ENCODE data around the gene PADI1. TPM values are rescaled to one million over a fixed set of nuclear protein-coding genes. Genes with fewer than 3 reads are reported as not detected.

Gene PADI1
- total RNA-seq, 1 experiment from 2014 or later: not detected

DNA sequence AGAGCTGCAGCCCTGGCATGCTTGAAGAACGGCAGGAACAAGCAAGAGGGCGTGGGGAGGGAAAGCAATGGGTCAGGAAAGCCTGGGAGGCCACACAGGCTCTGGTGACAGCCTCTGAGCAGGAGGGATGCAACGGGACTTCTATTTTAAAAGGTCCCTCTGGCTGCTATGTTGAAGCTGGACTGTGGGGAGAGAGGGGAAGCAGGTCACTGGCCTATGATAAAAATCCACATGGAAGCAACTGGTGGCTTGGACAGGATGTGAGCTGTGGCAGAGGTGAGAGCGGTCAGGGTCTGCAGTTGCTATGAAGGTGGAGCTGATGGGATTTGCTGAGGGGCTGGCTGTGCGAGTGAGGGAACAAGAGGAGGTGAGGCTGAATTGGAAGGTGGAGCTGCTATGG is 11.2 kb downstream of the PADI1 start:
- no peak for DNase-seq
- intact Hi-C loops (cut with micrococcal nuclease; ENCODE audit: unreplicated experiment): no loop called here
- Mint-ChIP-seq H3K9me3 (ENCODE audit: unreplicated experiment) (no peaks in the 10 kb centered on the region), H3K27me3 (ENCODE audit: insufficient read depth, unreplicated experiment) (peaks cover 5% of the 10 kb centered on the region), H3K4me1 (ENCODE audit: low read depth, unreplicated experiment) (no peaks in the 10 kb centered on the region), H3K4me3 (ENCODE audit: unreplicated experiment) (no peak overlapping the region), H3K36me3 (ENCODE audit: insufficient read depth, unreplicated experiment) (no peaks in the 10 kb centered on the region), H3K27ac (ENCODE audit: unreplicated experiment) (no peak overlapping the region)
- Histone ChIP-seq H3K4me1 (no peaks in the 10 kb centered on the region), H3K27me3 (replicated peaks; ENCODE audit: control insufficient read depth, insufficient read depth, low read length) (no peaks in the 10 kb centered on the region), H3K9me3 (no peaks in the 10 kb centered on the region), H3K36me3 (ENCODE audit: control insufficient read depth, insufficient read depth, low read length) (no peaks in the 10 kb centered on the region), H3K4me3 (ENCODE audit: low read depth, low read length) (no peak overlapping the region)
- ChIA-PET POLR2A (no interaction called here), CTCF (no interaction called here)
- no TSS peak for BruUV-seq (replicated peaks)
- no peak for TF ChIP-seq CTCF (IDR thresholded peaks at IDR 0.05; ENCODE audit: insufficient read depth in 1 of 2, low read depth in 1 of 2, low read length in 1 of 2, severe bottlenecking in 1 of 2, unreplicated experiment in 1 of 2)

DNA sequence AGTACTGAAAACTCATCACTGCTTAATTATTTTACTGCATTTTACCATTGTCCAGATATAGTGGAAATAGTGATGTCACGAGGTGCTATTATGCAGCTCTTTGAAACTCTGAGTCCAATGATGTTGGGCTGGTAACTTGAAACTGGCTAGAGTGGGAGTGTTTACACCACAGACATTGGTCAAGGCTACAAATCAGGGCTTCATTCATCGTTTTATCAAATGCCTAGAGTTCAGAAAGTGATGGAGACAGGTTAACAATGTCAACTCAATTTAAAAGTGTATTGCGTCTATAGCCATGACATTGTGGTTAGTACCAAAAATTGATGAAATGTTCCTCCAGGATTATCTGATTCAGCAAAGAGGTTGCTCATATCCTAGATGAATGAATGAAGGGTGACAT is 12.7 kb downstream of the PADI1 start:
- Mint-ChIP-seq H3K9me3 (ENCODE audit: unreplicated experiment) (no peaks in the 10 kb centered on the region), H3K36me3 (ENCODE audit: insufficient read depth, unreplicated experiment) (no peaks in the 10 kb centered on the region), H3K4me3 (ENCODE audit: unreplicated experiment) (no peak overlapping the region), H3K4me1 (ENCODE audit: low read depth, unreplicated experiment) (no peaks in the 10 kb centered on the region), H3K27ac (ENCODE audit: unreplicated experiment) (no peak overlapping the region), H3K27me3 (ENCODE audit: insufficient read depth, unreplicated experiment) (peaks cover 7% of the 10 kb centered on the region)
- Histone ChIP-seq H3K36me3 (ENCODE audit: control insufficient read depth, insufficient read depth, low read length) (no peaks in the 10 kb centered on the region), H3K9me3 (no peaks in the 10 kb centered on the region), H3K27me3 (replicated peaks; ENCODE audit: control insufficient read depth, insufficient read depth, low read length) (no peaks in the 10 kb centered on the region), H3K4me3 (ENCODE audit: low read depth, low read length) (no peak overlapping the region), H3K4me1 (no peaks in the 10 kb centered on the region)
- ChIA-PET POLR2A (no interaction called here), CTCF (no interaction called here)
- DNase-seq: no peak
- BruUV-seq (replicated peaks): no TSS peak
- no peak for TF ChIP-seq CTCF (IDR thresholded peaks at IDR 0.05; ENCODE audit: insufficient read depth in 1 of 2, low read depth in 1 of 2, low read length in 1 of 2, severe bottlenecking in 1 of 2, unreplicated experiment in 1 of 2)
- intact Hi-C loops (cut with micrococcal nuclease; ENCODE audit: unreplicated experiment): no loop called here

DNA sequence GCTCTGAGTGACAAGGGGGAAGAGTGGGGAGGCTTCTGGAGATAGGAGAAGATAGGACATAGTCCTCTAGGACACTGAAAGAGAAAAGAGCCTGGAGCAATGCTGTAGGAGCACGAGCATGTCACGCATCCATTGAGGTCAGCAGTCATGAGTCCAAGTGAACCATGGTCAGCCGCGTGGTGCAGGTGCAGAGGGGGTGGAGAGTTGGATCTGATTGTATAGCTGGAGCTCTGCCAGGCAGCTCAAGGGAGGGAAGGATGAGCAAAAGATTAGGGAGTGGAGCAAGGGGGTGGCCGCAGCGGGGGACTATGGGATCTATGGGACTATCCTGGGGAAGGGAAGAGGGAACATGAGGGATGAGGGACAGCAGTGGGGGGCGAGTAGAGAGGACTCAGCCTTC is 14.0 kb downstream of the PADI1 start:
- intact Hi-C loops (cut with micrococcal nuclease; ENCODE audit: unreplicated experiment): no loop called here
- DNase-seq: no peak
- ChIA-PET CTCF (no interaction called here), POLR2A (no interaction called here)
- Mint-ChIP-seq H3K4me1 (ENCODE audit: low read depth, unreplicated experiment) (no peaks in the 10 kb centered on the region), H3K27ac (ENCODE audit: unreplicated experiment) (no peak overlapping the region), H3K27me3 (ENCODE audit: insufficient read depth, unreplicated experiment) (peaks cover 10% of the 10 kb centered on the region), H3K9me3 (ENCODE audit: unreplicated experiment) (no peaks in the 10 kb centered on the region), H3K4me3 (ENCODE audit: unreplicated experiment) (no peak overlapping the region), H3K36me3 (ENCODE audit: insufficient read depth, unreplicated experiment) (no peaks in the 10 kb centered on the region)
- H3K36me3 ChIP-seq (ENCODE audit: control insufficient read depth, insufficient read depth, low read length): no peaks in the 10 kb centered on the region
- no peaks in the 10 kb centered on the region for H3K4me1 ChIP-seq
- H3K27me3 ChIP-seq (replicated peaks; ENCODE audit: control insufficient read depth, insufficient read depth, low read length): no peaks in the 10 kb centered on the region
- BruUV-seq (replicated peaks): no TSS peak
- no peaks in the 10 kb centered on the region for H3K9me3 ChIP-seq
- no peak for TF ChIP-seq CTCF (IDR thresholded peaks at IDR 0.05; ENCODE audit: insufficient read depth in 1 of 2, low read depth in 1 of 2, low read length in 1 of 2, severe bottlenecking in 1 of 2, unreplicated experiment in 1 of 2)
- H3K4me3 ChIP-seq (ENCODE audit: low read depth, low read length): no peak overlapping the region
